GM15510 (cell line): ENCODE data around the gene CD163.

Experiments
- POLR2A ChIP-seq: IDR thresholded peaks from 3 replicates; pipeline ENCODE4 v1.6.1; 2011; ENCODE audit warnings: borderline replicate concordance; ENCODE audit not compliant: insufficient read length; ENCODE audit errors: extremely low read depth

Gene CD163

GRCh38 chr12:7503686-7504415, at the start of gene CD163:
Gene CD163 (minus strand): TSS chr12:7503777. CDS start chr12:7503690, 87 bp downstream.
- no peak for TF ChIP-seq POLR2A

GRCh38 chr12:7542813-7543212, 39.2 kb upstream of the CD163 start:
- TF ChIP-seq POLR2A, result no peak

- TF ChIP-seq POLR2A, result no peak
These were observed 38.5 kb upstream of the CD163 start for GRCh38 chr12:7542046-7542445.

- no peak for TF ChIP-seq POLR2A
These were observed 10.8 kb upstream of the CD163 start for GRCh38 chr12:7514416-7514815.

DNA sequence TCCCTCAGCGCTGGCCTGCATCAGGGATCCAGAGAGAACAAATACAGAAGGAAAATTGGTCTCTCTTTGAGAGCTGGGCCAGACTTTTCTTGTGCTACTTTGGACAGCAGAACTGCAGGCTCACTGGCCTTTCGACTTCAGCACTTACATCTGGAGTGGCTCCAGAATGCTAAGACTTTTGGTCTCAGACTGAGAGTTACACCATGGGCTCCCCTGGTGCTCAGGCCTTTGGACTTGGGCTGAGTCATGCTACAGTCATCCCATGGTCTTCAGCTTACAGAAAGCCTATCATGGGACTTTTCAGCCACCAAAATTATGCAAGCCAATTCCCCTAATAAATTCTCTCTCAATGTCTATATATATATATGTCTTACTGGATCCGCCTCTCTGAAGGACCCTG, 9.0 kb upstream of the CD163 start:
- TF ChIP-seq POLR2A, result no peak

DNA sequence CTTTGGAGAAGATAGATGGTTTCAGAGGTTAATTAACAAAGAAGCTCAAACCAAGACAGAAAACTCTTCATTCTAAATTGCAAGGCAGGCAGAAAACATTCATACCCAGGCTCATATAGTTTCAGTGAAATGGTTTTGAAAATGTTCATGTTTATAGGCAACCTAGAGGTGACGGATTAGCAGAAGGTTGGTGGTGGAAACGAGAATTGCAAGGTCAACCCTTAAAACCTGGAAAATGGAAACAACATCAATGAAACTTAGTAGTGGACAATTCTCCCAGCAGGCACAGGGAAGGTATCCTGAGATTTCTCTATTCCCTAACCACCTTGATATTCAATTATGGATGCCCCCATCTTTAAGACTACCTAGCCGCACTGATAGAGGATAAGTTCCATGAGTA, 965 bp downstream of the CD163 start:
- no peak for TF ChIP-seq POLR2A

DNA sequence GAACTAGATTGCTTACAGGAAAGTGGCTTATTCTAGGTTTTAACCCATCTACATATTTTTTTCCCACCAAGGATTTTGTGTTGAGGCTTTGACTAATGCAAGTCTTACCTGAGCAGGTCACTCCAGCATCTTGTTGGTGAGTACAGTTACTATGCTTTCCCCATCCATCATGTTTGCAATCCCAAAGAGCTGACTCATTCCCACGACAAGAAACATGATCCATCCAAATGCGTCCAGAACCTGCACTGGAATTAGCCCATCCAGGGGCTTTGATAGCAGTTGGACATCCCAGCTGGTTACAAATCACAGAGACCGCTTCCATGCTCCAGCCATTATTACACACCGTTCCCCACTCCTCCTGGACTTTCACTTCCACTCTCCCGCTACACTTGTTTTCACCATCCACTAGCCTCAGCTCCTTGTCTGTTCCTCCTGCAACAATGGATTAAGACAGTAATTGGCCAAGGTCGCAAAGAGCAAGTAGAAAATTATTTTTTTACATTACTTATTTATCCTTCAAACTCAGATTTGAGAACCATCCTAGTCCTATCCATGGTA, 2.5 kb downstream of the CD163 start:
- TF ChIP-seq POLR2A, result no peak

DNA sequence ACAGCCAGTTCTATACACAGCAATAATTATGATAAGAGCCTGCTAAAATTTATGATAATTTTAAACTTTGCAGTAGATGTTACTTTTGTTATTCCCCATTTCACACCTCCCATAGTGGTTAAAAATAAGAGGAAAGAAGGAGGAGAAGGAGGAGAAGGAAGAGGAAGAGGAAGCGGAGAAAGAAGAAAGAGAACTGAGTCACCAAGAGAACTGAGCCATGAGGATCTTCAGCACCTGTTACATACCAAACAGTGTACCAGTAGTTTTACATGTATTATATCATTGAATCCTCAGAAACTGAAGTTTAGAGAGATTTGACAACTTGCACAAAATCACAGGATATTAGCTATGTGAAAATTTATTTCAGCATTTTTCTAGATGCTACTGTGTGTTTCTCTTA, 3.9 kb downstream of the CD163 start:
- no peak for TF ChIP-seq POLR2A

GRCh38 chr12:7498809-7499208, 4.8 kb downstream of the CD163 start:
- TF ChIP-seq POLR2A, result no peak

DNA sequence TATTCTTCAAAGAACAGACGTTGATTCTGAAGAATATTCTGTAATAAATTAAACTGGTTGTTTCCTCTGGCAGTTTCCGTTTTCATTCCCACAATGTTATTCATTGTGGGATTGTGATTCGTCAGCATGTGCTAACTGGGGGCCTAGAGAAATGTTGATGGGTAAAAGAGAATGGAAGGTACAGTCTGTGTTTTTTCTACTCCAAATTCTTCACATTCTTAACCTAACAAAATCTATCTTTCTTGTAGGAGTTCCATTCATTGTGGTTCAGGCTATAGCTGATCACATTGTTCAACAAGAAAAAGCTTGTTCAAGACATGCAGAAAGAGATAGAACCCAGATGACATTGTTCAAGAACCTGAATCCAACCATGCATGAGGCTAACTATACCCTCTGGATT, 5.9 kb downstream of the CD163 start:
- no peak for TF ChIP-seq POLR2A

DNA sequence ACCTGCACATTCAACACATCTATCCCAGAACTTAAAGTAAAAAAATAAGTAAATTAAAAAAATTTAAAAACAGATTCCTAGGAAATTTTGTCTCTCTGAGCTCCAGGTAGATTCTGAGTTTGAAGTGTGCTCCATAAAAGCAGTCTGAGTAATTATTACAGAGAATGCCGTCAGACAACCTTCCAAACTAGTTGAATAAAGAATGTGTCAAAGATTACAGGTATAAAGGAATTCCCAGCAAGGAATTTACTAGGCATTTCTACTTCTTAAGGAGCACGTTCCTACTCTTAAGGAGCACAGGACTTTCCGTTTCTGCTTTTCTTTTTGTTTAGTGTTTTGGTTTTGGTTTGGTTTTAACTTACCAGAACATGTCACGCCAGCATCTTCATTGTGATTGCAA, 7.1 kb downstream of the CD163 start:
- TF ChIP-seq POLR2A, result no peak

GRCh38 chr12:7495136-7495535, 8.4 kb downstream of the CD163 start:
- TF ChIP-seq POLR2A, result no peak

DNA sequence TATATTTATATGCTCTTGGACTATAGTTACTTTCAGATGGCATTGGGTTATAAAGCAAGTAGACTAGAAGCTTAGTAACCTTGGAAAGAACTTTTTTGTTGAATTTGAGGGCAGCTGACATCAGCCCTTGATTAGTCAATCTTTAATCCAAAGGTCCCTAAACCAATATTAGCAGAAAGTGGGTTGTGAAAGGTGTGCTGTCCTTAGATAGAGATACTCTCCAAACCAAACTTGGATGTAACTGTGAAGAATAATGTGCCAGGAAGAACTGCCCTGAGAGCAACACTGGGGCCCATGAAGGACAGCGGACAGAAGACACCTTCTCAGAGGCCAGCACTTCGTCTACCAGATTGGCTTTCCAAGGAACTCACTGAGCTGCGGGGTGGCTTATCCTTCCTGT, 10.6 kb downstream of the CD163 start:
- no peak for TF ChIP-seq POLR2A

GRCh38 chr12:7486512-7486911, 17.1 kb downstream of the CD163 start:
- TF ChIP-seq POLR2A, result no peak

GRCh38 chr12:7485095-7485494, 18.5 kb downstream of the CD163 start:
- TF ChIP-seq POLR2A, result no peak

- TF ChIP-seq POLR2A, result no peak
These were observed 20.2 kb downstream of the CD163 start for GRCh38 chr12:7483343-7483742.
